NCI-H2081 treated with DMSO at 0.1 percent for 48 hours (cell line): ENCODE measurements around the gene HSFX3.
"Not testable (repeated sequence)": the region's sequence is repeated elsewhere in the genome, so short reads cannot be mapped to it uniquely, and the experiment has no call there.

ENCODE experiments used
- DNase-seq: peaks from one replicate; lab custom pipeline; 2025; lab: John Stamatoyannopoulos, UW

HSFX3 gene, protein sequence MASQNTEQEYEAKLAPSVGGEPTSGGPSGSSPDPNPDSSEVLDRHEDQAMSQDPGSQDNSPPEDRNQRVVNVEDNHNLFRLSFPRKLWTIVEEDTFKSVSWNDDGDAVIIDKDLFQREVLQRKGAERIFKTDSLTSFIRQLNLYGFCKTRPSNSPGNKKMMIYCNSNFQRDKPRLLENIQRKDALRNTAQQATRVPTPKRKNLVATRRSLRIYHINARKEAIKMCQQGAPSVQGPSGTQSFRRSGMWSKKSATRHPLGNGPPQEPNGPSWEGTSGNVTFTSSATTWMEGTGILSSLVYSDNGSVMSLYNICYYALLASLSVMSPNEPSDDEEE

DNA sequence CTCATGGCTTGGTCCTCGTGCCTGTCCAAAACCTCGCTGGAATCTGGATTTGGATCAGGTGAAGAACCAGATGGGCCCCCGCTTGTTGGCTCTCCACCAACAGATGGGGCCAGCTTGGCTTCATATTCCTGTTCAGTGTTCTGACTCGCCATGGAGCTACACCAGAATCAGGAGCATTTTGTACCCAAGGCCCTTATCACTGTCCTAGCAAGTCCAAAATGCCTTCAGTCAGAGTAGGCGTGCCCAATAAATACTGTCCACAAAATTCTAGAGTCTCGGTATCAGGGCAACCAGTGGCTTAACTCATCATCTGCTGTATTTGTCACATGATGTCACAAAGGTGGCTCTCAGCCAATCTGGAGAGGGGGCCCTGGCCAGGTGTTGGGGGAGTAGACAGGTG lies at the start of gene HSFX3:
TSS of gene HSFX3 (minus strand) at position 224 of the 400 bp plus-strand sequence. CDS start at position 152, 72 bp downstream.
- DNase-seq: not testable (repeated sequence)

DNA sequence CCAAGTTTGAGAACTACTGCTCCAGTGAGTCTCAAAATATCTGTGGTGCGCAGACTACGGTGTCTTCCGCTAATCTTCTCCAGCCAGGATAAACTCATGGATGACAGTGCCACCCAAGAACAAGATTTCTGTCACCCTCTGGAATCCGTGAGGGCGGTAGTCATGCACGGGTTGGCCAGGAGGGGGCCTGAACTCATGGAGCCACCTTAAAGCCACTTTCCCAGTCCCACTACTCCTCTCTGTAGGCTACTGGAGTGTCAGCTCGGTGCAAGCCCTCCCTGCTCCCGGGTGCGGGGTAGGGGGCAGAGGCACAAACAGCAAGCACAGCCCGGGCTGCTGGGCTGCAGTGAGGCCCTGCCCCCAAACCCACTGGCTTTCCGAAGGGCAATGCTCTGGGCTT lies 48.9 kb upstream of the HSFX3 start:
- DNase-seq: not testable (repeated sequence)

DNA sequence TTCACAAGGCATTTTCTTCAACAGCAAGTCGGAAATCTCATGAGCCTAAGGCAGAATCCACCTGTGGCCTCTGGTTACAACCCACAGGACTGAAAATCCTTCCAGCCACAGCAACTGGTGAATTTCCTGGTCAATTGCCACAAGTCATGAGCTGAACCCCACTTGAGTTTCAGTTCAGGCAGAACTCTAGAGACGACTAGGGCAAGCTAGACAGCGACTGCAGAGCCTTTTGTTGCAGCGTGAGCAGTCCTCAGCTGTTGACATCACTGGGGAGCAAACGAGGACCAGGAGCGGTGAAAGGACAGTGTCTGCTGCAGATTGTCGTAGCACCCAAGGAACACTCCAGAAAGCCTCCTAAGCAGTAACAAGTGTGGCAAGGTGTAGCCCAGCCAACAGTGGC lies 46.2 kb upstream of the HSFX3 start:
- not testable (repeated sequence) for DNase-seq

DNA sequence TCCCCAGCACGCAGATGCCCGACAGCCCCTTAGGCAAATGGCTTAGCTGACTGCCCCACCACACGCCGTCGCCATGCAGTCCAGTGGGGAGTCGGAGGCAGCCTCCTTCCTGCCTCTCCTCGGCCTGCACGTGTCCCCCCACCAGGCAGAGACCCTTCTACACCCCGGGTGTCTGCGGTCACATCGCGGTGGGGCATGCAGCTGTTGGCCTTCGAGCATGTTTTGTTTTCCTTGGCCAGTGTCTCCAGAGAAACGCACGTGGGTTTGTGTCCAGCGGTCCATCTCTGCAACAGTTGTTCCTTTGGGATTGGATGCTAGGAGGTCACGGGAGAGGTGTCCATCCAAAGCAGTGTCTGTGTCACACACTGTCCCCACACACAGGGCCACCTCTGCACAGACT lies 45.5 kb upstream of the HSFX3 start, which contains the start of gene HSFX2:
TSS of gene HSFX2 (minus strand) at position 101 of the 400 bp plus-strand sequence. CDS start 614 bp downstream, outside the sequence.
- DNase-seq: not testable (repeated sequence)

DNA sequence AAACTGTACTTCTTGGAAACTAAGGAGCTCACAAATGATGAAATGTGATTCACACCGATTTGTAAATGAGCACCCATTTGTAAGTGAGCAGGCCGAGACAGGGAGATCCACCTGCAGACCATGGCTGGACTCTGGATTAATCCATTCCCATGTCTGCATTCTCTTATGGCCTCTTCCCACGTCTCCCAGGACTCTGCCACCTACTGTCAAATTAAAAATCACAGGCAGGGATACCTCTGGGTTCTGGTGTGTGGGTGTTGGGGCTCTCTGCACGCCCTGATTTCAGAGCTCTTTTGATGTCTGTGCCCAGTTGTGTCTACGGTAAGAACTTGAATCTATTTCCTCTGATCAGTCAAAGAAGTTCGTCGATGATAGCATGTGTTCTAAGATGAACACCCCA lies 41.3 kb upstream of the HSFX3 start:
- not testable (repeated sequence) for DNase-seq

DNA sequence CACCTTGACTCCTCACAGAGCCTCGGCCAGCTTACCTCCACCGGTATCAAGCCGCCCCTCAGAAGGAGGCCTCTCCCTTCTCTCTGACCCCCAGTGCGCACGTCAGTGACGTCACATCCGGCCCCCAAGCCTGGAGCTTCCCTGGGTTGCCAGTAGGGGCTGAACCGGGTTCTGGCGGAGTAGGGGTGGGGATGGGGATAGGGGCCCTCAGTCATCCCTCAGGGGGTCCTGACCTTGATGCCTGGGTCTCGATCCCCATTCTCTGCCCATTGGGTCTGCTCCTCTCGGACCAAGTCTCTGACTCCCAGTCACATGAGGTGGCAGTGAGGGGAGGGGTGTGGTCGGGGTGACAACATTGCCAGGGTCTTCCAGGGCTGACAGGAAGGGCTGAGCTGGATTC lies 37.6 kb upstream of the HSFX3 start, which contains the start of gene MAGEA9B:
TSS of gene MAGEA9B (minus strand) at position 101 of the 400 bp plus-strand sequence. CDS start 4,280 bp downstream, outside the sequence.
- not testable (repeated sequence) for DNase-seq

DNA sequence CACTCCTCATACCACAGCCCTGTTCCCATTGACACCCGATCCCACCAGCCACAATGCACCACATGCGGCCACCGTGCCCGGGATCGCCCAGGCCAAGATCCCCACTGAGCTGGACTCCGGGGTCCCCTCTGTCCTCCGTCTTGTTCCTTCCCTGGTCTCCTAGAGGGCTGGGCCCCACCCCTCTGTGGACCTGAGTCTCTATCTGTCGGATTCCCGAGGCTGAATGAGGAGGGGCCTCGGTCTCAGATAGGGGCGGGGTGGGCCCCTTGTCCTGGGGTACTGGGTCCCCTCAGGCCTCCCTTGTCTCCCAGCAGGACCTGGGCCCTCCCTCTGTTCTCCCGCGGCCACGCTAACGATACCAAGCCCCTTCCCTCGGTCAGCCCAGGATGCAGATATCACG lies 35.9 kb upstream of the HSFX3 start:
- not testable (repeated sequence) for DNase-seq

DNA sequence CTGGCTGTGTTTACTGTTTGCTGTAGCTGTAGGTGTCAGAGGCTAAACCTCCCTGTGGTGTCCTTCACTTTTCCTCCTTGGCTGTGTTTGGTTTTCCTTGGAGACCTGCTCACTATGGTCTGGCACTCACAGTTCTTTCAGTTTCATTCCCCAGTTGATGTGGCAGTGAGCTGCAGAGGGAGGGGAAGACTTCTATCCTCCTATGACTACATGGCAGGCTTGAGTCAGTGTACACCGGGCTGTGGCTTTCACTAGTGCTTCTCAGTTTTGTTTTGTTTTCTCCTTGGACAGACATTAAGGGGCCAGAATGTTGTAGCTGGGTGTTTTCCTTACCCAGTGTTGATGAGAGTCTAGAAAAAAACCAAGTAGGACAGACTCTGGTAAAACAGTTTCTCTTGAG lies 23.7 kb upstream of the HSFX3 start:
- DNase-seq: not testable (repeated sequence)

DNA sequence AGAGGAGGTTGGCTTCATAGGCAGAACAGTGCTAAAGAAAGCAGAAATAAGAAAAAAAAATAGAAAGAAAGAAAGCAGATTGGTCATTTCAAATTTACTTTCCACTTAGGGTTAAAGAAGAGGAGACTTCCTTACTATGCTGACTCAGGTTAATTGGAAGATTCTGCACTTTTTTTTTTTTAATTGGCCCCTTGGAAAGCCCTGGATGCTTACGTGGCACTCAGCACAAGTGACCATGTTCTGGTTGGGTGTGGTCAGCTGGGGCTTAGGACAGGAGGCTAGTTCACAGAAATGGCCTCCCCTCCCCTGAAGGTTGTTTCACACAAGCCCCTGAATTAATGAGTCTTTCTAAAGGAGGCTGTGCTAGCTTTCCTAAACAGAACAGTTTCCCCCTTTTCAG lies 23.0 kb upstream of the HSFX3 start:
- DNase-seq: no peak

DNA sequence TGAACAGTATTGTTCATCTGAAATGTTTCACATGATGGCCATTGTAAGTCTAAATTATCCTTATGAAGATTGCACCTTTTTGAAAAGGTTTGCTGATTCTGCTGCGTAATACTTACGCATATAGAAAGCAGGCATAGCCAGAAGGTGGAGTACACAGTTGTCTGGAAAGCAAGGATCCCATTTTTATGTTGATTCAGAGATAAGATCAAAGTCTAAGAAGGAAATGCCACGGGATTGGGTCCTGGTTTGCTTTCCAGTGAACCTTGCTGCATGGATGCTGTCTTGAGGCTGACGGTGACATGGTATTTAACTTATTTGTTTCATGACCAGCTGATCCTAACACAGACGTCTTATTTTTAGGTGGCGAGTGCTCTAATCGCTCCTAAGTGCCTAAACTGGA lies 22.0 kb upstream of the HSFX3 start:
- no peak for DNase-seq

DNA sequence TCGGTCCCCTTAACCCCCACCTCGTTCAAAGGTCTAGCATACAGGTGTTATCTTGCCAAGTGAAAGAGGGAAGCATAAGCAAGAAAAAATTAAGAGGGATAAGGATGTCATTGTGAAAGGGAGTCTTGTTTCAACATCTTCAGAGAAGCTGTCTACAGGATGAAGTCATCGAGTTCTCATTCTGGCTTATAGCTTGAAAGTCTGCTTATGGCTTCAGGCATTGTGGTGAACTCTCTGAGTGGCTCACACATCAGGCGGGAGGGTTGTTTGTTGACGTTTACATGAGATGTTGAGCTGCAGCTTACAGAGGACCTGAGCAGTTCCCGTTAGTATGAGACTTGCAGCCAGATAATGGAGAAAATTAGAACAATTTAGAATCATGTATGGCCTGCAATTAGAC lies 20.9 kb upstream of the HSFX3 start:
- DNase-seq: no peak

DNA sequence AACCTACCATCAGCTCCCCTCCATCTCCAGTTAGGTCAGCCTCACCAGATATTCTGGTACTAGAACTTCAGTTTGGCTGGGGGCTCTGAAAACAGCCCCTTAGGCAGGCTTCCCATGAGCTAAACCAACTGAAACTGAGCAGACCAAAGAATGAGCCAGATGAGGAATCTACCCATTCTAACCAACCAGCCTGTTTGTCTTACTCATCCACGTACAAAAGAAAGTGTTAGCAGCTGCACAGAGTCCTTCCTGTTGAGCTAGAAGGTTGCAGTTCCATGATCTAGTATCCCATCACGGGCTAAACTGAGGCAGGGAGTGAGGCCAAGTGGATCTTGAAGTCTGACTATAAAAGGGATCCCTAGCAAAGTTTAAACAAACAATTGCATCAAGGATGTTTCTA lies 20.0 kb upstream of the HSFX3 start:
- DNase-seq: no peak

DNA sequence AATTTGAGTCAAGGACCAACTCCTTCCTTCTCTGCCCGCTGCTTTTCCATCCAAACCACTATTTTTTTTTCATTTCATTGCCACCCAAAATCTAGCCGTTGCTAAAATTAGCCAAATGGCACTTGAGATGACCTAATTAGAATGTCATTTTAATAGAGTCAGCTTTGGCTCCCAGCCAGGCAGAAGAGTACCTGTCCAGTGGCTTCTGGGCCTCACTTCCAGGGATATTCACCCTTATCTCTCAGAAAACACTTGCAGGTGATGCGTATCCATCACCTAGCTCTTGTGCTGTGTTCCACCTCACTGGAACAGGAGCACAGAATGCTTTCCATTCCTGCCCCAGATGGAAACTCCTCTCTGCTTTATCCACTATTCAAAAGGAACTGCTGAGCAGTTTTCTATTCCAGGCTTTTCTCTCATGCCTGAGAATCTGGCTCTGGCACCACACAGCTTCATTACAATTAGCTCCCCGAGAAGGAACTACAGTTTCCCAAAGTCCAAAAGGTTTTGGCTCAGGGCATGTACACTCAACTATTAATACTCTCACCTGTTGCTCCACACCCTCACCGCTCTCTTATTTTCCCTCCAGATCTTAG lies 19.1 kb upstream of the HSFX3 start:
- no peak for DNase-seq

DNA sequence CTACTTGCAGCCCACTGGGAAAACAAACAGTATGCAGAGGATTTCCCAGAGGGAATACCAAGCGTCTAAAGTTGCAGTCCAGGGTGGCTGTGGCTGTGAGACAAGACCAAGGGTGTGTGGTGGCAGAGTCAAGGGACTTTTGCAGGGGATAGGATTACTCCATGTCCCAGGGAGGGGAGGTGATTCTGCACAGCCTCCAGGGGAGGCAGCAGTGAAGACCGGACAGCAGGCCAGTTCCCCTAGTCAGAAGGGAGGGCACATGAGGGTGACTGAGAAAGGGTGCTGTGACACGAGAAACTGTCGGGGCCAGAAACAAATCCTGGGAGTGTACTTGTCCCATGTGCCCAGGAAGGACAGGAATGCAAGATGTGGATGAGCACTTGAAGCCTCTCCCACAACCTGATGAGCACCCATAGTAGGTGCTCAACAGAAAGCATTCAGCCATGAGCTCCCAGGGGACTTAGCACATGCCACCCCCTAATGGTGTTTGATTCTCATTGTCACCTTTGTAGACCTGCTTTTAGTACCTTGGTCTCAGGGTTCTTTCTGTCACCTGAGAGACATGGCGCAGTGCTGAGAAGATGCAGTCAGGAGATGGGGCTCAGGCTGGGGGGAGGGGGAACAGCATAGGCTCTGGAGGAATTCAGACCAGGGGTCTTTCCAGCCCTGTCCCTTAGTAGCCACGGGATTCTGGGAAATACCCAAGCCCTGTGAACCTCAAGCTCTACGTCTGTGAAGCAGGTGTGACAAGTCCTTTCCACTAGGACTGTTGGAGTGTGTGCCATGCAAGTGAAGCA lies 18.1 kb upstream of the HSFX3 start:
- no peak for DNase-seq

DNA sequence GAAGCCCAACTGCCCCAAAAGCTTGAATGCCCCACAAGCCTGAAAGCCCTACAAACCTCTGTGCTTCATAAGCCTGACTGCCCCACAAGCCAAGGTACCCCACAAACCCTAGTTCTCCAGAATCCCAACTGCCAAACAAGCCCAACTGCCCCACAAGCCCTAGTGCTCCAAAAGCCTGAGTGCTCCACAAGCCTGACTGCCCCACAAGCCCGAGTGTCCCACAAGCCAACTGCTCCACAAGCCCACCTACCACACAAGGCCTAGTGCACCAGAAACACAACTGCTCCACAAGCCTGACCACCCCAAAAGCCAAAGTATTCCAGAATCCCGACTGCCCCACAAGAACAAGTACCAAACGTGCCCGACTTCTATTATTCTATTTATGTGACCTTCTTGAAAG lies 13.6 kb upstream of the HSFX3 start:
- DNase-seq: no peak

DNA sequence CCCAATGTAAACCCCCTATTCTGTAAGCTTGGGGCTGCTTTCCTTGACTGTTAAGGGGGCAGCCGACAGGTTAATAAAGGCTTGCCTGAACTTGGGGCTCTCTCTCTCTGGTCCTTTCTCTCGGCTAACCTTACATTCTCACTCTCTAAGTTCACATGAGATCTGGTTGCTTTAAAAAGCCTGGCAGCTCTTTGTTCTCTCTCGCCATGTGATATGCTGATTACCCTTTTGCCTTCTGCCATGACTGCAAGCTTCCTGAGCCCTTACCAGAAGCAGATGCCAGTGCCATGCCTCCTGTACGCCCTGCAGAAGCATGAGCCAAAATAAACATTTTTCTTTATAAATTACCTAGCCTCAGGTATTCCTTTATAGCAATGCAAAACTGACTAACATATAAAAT lies 5.5 kb upstream of the HSFX3 start:
- DNase-seq: not testable (repeated sequence)

DNA sequence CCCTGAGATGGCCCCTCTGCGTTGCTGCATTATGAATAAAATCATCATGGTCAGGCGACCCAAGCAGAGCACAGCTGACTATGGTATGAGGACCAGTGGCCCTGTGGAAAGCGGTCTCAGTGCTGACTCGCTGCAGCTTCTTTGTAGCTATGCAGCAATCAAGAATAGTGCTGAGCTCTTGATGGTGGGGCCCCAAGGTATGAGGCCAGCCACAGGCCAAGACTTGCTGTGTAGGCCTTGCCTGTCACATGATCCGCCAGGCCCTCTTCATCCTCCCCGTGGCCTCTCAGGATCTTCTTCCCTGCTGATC lies 2.2 kb upstream of the HSFX3 start:
- not testable (repeated sequence) for DNase-seq

DNA sequence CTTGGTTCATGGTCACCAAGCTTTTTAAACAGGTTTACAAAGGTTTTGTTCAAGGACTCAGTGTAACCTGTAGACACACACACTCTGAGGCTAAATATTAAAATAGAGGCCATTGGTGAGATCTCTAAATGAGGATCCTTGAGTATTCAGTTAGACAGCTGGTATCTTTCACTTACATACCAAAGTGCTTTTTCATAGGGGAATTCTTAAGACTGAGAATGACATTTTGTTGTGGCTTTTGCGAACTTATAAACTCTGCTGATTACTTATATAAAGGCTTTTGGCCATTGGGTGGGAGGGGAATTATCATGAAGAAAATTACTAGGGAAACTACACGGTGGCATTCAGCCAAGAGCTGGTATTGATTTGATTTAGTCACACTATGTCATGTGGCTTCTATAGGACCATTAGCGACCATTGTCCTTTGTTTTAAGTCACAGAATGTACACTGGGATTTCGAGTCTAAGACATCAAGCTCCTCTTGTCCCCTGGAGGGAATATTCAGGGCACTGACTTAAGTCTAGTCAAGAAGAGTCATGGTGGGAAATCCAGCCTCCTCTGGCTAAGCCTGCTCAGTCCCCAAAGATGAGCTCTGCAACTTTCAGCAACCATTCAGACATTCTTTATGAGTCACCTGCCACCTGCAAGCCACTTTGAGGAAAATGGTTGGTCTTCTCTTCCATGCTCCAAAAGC lies 1.7 kb upstream of the HSFX3 start:
- DNase-seq: not testable (repeated sequence)

DNA sequence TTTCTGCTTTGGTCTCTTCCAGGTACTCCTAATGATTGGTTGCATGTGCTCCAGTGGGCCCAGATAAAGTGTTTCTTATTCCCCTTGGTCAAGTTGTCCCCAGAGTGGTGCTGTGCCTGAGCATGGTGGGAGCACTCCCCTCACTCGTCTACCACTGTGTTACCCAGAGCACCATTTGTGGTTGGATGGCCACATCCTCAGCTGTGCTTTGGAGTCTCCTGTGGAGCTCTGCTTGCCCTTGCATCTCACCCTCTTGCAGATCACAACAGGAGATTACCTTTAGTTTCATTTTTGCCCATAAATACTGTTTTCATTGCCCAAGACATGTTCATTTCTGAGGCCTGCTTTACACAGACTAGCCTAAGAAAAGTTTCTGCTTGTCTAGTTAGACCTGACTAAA lies 730 bp upstream of the HSFX3 start:
- DNase-seq: not testable (repeated sequence)

DNA sequence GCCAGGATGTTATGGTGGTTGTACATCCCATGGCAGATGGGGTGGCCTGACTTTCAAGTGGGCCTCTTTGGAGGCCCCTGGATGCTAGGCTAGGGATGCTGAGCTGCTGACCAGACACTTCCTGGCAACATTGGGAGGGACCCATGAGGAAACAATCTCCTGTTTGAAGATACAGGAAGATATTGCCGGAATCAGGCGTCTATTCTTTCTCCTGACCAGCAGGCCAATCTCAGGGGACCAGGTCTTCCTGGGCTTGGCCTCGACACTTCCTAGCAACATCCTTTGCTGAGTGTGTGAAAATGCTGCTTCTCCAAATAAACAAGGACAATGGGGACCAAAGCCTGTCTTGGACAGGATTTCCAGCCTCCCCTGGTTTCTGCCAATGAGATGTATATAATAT lies 1.9 kb downstream of the HSFX3 start:
- DNase-seq: not testable (repeated sequence)

DNA sequence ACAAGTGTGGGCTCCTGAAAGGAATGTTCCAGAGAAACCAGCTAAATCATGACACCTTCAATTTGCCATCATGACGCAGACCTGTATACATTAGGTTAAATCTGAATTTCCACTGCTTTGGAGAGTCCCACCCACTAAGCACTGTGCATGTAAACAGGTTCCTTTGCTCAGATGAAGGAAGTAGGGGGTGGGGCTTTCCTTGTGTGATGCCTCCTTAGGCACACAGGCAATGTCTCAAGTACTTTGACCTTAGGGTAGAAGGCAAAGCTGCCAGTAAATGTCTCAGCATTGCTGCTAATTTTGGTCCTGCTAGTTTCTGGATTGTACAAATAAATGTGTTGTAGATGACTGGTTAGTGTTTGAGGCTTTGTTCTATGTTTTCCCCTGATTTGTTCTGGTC lies 2.8 kb downstream of the HSFX3 start:
- not testable (repeated sequence) for DNase-seq
